Inflammatory macrophage (primary cell): Measurements from ENCODE around the gene WRAP73.

Experiments used
- DNase-seq, 2 donors: peaks; one replicate each; pipeline ENCODE4 v3.0.0-alpha.2; 2020 to 2022

Gene WRAP73

DNA sequence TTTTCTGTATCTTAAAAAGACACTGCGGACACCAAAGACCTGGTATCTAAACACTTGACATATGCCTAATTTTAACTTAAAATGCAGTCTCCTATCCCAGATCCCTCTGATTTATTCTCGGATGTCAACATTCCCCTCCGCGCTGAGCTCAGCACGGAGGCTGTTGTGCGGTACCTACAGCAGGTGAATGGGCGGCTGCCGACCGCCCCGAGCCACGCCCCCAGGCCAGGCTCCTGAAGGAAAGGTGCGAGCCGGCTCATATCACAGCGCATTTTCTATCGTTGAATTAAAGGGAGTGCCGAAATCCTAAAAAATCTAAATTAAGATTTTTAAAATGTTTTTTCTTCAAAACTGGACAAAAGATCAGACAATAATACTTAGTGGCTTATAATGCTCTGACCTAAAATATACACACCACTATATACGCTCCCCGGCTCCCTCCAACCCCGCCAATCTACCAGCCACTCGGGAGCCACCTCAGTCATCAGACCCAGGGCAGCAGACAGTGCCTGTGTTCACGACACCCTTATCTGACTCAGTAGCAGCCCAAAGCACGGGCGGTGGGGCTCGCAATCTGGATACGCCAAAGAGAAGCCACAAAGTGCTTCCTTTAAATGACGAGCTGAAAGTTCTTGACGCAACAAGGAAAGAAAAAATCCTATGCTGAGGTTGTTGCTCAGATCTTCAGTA, 4.1 kb downstream of the WRAP73 start:
- no peak for DNase-seq

DNA sequence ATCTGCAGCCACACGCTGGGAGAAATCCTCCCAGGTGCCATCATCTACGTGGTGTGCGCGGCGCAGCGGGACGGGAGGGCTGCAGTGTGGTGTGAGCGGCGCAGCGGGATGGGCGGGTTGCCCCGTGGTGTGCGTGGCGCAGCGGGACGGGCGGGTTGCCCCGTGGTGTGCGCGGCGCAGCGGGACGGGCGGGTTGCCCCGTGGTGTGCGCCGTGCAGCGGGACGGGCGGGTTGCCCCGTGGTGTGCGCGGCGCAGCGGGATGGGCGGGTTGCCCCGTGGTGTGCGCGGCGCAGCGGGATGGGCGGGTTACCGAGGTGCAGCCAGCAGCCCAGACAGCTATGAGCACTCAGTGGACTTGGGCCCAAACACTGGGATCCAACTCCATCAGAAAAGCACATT, 4.7 kb downstream of the WRAP73 start:
- no peak for DNase-seq

DNA sequence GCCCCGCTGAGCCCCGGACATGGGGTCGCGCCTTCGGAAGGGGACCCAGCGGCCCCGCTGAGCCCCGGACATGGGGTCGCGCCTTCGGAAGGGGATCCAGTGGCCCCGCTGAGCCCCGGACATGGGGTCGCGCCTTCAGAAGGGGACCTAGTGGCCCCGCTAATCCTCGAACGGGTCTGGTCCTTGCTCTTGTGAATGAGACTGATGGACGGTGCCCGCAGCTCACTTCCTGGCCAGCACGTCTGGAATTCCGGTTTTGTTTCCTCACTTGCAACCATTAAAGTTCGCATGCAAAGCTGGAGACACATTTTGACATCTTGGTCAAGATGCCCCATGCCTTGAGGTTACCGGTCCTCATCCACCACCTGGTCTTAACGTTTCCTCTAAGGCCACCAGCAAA, 5.6 kb downstream of the WRAP73 start:
- no peak for DNase-seq

DNA sequence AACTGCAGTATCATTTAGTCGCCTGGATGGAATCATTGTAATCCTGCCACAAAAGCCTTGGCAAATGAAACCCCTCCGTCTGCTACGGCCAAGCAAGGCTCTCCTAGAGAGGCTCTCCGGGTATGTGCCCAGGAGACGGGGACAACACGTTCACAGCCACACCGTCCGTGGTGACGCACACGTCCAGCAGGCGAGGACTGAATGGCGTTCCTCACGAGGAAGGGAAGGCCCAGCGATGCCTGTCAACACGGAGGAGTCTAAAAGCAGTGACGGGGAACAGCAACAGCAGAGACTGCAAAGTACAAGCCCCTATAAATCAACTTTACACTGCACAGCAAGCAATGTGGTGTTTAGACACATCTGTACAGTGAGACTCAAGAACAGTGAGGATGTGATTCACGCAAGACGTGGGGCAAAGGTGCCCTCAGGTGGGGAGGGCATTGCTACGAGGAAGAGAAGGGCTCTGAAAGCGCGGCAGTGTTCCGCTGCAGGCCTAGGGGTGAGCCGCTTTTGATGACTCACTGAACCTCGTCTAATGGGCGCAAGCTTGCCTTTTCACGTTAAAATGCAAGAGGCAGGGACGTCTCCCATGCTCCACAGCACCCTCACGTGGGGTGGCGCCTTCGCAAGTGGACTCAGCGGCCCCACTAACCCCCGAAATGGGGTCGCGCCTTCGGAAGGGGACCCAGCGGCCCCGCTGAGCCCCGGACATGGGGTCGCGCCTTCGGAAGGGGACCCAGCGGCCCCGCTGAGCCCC, 6.8 kb downstream of the WRAP73 start:
- no peak for DNase-seq

DNA sequence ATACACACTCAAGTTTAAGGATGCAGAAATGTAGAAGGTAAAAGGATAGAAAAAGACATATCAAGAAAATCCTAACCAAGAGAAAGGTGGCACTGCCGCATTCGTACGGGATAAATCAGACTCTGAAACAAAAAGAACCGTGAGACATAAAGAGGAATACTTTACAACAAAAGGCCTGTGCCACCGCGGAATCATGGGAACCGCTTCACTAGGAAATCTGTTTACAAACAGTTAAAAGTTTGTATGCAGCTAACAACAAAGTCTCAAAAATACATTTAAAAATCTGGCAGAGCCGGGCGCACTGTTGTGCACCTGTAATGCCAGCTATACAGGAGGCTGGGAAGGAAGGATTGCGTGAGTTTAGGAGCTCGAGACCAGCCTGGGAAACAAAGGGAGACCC, 8.1 kb downstream of the WRAP73 start:
- DNase-seq, result no peak

DNA sequence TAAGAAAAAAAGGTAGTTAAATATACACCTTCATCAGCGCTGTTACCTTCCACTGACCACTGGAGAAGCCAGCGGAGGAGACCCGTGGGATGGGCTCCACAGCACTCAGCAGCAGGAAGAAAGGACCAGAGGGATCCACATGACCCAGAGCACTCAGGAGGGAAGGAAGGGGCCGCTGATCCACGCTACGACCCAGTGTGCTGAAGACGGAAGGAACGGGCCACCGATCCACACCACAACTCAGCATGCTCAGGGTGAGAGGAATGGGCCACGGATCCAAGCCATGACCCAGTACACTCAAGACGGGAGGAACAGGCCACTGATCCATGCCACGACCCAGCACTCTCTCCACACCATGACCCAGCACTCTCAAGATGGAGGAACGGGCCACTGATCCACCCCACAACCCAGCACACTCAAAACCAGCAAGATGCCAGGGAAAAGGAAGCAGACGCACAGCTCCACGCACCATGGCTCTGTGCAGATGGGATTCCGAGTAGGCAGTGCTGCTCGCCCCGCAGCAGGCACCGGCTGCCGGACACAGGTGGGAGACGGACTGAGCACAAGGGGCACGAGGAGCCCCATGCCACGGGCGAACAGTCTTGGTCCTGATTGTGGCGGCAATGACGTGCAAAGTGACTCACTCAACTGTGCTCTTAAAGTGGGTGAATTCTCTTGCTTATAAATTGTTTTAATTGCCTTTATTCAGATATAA, 8.7 kb downstream of the WRAP73 start:
- no peak for DNase-seq

DNA sequence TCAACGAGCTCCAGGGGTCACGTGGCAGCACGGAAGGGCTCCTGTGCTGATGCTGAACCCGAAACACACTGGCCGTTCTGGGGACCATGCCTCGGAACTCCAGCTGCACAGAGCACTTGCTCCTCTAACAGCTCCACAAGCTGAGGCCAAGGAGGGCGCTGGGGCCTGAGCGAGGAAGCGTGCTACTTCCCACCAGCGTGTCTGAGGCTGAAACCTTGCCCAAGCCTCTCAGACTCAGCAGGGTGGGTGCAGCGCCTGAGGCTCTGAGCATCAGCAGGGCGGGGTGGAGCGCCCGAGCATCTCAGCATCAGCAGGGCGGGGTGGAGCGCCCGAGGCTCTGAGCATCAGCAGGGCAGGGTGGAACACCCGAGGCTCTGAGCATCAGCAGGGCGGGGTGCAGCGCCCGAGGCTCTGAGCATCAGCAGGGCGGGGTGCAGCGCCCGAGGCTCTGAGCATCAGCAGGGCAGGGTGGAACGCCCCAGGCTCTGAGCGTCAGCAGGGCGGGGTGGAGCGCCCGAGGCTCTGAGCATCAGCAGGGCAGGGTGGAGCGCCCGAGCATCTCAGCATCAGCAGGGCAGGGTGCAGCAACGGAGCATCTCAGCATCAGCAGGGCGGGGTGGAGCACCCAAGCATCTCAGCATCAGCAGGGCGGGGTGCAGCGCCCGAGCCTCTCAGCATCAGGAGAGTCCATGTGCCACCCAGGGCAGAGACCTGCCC, 9.6 kb downstream of the WRAP73 start:
- DNase-seq, result no peak

DNA sequence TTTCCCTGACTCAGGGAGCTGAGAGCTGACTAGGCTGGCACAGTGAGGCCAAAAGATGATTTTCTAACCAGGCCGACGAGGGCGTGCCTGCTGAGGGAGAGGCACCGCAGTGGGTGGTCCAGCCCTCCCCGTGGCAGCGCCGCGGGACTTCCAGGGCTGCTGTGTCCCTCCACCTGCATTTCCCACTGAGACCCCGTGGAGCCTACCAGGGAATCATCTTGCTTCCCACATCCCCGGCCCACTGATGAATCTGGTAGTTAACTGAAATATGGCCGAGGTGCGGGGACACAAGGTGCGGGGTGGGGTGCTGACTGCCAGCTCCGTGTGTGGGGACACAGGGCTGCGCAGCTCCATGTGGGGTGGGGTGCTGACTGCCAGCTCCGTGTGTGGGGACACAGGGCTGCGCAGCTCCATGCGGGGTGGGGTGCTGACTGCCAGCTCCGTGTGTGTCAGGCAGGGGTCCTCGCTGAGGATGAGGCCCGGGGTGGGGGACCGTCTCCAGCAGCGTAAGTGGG, 10.4 kb downstream of the WRAP73 start:
- no peak for DNase-seq

DNA sequence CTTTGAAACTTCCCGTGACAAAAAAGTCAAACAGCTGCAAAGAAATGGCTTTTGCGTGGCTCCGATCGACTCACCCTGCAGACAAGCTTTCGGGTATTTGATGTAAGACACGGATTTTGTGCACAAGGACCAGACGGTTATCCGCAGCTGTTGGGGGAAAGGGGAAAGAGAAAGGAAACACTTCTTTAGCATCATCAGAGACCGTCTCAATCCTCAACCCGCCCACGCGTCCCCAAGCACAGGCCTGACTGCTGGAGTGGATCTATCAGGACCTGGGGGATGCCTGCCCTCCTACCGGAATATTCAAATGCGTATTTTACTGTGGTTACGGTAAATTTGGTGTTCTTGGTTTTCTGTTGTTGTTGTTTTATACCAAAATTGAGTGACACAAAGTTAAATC, 11.2 kb downstream of the WRAP73 start:
- no peak for DNase-seq

DNA sequence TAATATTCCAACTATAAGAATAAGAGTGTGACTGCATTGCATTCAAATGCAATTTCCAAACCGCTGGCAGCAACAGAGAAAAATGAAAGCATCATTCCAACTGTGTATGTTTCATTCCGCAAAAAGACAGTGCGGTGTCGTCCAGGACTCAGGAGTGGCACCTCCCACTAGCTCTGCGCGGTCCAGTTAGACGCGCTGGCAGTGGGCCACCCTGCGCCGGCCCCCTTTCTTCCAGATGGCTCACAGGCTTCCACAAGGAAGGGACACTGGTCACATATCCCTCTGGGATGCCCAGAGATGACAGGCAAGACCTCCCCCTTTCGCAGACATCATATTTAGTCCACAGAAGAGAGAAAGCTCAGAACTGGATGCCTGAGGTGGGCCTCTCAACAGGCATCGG, 11.9 kb downstream of the WRAP73 start:
- DNase-seq, result no peak

DNA sequence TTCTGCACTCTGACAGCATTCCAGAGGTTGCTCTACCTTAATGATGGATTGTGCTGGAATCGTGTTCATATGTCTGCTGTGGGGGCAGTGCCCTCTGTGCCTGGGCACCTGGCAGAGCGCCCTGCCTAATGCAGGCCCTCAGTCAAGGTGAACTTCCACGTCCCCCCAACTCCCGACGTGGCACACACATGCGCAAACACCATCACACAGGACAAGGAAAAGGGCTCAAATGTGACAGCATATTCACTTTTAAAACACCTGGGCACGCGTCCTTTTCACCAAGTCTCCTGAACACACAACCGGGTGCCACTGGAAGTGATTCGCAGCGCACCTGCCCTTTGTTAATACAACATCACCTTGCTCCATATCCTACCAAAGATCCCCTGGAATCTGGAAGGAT, 13.4 kb downstream of the WRAP73 start:
- DNase-seq, result no peak

DNA sequence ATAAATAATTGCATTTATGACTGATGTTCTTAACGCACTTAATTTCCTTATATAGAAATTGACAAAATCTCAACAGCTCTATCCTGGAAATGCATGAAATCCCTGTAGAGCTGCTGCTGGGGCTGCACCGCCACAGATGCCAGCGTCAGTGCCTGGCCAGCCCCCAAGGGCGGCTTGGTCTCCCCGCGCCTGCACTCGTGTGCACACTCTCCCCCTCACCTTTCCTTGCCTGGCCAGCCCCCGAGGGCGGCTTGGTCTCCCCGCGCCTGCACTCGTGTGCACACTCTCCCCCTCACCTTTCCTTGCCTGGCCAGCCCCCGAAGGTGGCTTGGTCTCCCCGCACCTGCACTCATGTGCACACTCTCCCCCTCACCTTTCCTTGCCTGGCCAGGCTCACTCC, 13.8 kb downstream of the WRAP73 start:
- DNase-seq, result no peak

DNA sequence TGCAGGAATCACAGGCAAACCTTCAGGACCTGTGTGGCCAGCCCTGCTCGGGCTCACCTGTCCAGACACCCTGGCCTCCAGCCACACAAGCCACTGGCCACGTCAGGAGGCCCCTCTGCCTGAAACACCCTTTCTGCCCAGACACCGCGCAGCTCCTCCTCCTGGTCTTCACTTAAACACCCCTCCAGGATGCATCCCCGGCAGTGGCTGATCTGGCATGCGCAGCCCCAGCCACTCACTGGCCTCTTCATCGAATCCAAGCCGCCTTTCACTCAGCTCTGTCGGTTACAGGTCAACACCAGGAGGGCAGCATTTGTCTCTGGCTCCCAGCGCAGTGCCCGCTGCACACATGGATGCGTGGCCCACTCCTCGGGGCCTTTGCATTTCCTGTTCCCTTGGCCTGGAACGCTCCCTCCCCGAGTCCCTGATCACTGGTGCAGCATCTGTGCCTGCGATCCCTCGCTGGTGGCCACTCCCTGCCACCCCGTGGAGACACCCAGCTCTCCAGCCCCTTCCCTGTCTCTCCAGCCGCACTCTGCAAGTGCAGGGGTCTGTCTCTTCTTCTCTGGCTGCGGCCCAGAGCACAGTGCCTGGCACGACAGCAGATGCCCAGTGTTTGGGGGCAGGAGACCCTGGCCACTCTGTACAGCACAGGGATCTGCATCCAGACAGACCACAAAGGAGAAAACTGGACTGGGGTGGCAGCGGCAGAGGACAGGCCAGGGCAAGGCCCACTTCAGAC, 15.7 kb downstream of the WRAP73 start:
- DNase-seq, result no peak

DNA sequence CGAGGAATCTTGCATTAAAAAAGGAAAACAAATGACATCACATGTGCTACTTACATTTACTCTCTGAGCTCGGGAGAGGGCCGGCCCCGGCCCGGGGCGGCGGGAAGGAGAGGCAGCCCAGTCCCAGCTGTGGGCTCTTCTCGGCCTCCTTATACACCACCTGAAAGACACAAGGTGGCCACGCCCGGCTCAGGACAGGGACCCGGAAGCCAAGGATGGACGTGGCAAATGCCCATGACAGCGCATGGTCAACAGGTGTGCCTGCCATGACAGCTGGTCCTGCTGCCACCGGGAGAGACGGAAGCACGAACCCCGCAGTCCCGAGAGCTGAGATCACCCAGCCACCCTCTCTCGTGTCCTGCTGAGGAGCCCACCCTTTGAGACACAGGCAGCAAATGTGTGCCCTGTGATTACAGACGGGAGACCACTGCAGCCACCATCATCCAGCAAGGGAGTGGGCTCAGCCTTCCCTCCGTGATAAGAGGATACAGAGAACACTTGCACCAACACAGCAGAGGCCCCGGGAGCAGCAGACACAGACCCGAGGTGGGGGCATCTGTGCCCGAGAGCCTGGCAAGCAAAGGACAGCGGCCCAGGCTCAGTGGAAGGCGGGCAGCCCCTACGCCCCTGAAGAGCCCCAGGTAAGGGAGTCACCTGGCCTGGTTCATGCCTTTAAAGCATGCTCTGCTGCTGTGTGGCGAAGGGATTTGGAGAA, 16.4 kb downstream of the WRAP73 start:
- DNase-seq, result no peak

DNA sequence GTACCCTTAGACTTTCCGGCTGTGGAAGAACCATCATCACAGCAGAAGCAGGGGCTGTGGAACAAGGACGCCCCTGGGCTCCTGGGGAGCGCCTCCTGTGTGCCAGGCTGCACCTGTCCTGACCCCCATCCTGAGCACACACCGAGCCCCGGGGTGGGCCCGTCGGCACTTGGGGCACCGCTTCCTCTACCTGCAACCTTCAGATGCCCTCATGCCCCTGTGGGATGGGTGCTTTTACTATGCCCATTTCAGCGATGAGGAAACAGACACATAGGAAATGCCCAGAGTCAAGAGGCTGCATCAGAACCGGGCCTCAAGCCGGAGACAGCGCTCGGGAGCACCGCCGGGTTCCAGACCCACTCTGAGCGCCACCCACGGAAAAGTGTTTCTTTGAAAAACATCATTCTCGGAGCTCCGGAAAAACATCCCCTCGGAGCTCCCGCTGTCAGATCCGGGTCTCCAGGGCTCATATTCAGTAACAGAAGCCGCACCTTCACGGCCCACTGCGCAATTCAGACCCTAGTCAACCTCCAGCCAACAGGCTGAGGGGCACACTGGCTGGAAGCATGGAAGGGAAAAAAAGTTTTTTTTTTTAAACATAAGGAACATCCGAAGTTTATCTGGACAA, 17.1 kb downstream of the WRAP73 start:
- no peak for DNase-seq

DNA sequence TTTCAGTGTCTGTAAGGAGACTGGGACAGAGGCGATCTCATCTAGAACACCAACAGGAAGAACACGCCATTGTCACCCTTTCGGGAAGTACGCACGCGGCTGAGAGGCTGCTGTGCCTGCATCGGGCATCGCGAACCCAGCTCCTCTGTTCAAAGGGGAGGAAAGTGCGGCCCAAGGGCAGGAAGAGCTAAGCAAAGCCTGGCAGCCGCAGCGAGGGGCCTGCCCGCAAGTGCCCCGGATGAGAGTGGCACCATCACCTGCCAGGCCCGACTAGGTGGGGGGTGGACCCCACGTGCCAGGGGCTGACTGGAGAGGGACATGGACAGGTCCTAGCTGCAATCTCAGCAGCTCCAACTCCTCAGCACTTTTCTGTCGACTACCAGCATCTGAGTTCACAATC, 17.6 kb downstream of the WRAP73 start:
- DNase-seq, result no peak

DNA sequence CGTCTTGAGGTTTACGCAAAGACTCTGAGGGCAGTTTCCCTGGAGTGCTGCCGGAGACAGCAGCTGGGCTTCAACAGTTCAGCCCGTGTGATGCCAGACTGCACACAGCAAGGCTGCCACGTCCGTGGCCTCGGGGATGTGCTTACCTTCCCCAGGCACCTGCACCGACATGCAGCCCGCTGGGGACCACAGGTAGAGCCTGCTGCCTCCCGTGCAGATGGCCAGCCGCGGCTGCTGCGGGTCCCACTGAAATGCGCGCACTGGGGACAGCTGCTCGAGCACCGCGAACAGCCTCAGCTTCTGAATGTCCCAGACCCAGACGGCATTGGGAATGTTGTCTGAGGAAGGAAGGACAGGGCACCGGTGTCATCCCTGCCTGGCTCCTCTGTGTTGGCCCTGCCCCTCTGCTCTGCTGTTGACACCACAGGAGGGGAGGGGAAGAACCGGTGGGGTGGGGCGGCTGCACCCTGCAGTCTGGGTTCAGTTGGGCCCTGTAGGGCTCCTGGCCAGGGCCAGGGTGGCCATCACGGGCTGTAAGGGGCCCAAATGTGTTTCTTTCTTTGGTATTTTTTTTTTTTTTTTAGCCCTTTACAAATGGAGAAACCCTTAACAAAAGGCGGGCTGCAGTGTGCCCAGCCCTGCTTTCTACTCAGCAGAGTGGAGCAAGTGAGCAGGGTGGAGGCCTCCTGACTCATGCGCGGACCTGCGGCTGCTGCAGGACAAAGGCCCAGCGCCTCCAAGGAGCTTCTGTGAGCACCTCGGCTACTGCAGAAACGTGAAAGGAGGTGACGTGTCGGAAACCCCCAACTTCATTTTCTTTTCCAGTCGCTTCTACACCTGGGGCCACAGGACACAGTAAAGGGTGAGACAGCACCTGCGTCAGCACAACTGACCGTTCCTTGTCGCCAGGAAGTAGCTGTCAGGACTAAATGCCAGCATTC, 18.3 kb downstream of the WRAP73 start:
- no peak for DNase-seq

DNA sequence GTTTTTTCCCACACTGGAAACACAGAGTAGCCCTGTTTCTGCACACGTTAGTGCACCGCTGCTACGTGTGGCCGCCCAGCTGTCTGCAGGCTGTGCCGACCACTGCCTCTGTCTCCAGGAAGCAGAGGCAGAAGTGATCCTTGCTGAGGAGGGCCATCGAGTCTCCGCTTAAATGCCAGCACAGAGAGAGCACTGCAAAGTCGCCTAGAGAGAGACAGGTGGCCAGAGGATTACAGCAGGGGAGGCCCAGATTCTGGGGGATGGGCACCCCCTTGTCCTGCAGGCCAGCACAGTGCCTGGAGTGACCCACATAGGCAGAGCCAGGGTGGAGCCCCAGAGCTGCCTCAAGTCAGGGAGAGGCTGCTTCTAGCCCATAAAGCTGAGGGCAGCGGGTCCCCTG, 19.0 kb downstream of the WRAP73 start:
- DNase-seq, result no peak

DNA sequence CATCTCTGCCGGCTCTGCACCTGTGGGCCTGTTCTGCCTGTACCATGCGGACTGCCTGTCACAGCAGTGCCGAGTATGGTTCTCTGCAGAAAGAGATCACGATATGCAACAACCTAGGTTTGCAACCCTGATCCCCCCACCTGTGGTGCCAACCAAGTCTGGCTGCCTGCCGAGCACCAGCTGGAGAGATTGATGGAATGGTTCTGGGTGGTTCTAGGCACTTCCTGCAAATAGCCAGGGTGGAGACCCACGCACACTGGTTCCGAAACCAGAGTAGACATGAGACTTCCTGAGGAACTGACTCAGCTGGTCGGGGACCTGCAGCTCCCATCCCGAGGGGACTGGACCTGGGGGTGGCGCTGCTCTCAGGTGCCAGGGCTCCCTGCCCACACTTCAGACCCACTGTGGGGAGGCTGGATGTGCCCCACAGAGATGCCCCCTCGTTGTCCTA, 19.7 kb downstream of the WRAP73 start:
- DNase-seq, result peak in 1 of 2 donors; percentile 54
